GM18502 (cell line): Measurements from ENCODE around the gene CACHD1.
"Not testable (repeated sequence)": the region's sequence is repeated elsewhere in the genome, so short reads cannot be mapped to it uniquely, and the experiment has no call there.

Source experiments
- ATAC-seq: cut with Tn5 transposase; IDR thresholded peaks from one replicate; pipeline ENCODE4 v1.9.1; 2021; ENCODE audit warnings: mild to moderate bottlenecking; ENCODE audit not compliant: unreplicated experiment, poor library complexity

The CACHD1 gene

DNA sequence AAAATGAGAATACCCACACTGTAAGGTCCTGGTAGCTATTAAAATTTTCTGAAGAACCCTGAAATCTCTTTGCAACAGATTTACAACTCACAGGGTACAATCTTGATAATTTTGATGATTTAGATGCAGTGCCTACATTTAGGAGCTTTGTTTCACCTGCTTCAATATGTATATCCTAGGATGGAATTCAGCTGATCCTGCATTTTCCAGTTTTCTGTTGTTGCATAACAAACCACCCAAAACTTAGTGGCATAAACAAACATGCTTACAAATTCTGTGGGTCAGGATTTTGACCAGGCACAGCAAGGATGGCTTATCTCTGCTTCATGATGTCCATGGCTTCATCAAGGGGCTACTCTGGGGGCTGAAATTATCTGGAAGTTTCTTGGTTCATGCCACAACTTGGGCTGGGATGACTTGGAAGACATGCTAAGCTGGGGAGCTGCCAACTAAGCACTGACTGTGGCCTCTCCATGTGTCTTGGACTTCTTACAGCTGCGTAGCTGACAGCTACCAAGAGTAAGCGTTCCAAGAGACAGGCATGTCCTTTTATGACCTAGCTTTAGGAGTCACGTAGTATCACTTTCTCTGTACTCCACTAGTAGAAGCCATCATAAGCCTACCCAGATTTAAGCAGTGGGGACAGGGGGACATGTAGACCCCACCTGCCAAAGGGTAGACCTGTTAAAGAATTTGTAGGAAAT lies 108.5 kb downstream of the CACHD1 start:
- ATAC-seq = no peak

DNA sequence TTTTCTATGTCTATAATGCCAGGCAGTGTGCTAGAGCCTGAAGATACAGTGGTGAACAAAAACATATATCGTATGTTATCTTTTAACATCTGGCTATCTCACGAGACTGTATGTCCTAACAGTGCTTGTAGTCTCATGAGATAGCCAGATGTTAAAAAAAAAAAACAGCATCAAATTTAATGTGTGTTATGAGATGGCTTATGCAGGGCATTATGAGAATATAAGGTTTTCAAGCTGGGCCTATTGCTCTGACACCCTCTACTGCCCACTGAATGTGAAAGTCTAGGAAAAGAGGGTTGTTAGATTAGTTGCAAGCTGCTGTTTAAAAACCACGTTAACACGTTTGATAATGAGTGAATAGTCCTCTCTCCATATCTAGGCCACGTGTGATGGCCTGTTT lies 109.8 kb downstream of the CACHD1 start:
- no peak for ATAC-seq

DNA sequence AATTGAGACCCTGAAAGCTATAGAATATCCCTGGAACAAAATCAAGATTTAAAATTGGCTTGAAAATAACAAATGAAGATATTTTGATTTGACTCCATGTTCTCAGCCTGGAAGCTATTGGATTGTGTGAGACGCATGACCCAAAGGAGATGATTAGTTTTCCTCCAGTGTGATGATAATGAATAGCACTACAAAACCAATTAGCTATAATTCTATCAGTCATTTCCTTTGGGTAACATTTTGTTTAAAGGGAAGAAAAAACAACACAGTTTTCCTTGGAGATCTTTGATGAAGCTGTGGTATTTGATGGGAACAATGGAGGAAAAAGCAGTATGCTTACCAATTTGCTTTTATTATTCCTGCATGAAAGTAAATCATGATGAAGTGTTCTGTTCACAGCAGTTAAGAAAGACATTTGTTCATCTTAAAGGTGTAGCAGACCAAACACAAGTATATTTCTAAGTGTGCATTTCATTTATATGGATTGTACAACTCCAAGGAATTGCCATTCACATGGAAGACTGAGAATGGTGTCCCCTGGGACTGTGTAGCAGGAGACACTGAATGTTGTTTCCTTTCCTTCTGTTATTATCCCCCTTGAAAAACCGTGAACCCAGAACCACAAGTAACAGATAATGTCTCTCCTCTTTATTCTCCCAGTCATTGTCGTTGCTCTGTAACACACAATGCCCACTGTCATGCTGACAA lies 111.4 kb downstream of the CACHD1 start:
- no peak for ATAC-seq

DNA sequence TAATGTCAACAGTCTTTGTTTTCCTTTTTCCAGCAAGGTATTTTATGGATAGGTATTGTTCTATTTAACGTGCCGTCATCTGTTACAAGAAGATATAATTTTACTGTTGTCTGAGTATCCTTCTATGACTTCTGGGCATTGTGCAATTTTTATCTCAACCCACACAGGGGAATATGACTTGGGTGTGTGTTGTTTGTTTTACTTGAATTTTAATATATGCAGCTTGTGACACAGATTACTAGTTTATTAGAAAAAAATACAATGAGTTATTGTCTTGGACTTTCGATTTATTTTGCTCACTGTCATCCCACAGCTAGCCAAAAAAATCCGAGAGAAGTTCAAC lies 111.9 kb downstream of the CACHD1 start:
- no peak for ATAC-seq

DNA sequence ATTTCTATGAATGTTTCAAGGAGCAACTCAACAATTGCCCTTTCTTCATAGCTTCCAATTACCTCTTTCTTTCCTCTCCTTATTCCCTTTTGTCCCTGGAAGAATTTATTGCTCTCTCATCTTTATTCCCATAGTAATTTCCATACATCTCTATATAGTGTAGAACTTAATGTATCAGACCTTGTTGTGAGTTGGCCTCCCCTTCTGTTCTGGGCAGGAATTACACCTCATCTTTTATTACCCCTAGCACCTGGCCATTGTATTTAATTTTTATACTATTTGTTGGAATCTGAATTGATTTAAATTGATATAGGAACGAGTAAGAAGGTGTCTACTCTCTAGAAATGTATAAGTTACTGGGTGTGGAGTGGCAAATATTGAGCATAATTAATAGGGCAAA lies 114.5 kb downstream of the CACHD1 start:
- ATAC-seq = no peak

DNA sequence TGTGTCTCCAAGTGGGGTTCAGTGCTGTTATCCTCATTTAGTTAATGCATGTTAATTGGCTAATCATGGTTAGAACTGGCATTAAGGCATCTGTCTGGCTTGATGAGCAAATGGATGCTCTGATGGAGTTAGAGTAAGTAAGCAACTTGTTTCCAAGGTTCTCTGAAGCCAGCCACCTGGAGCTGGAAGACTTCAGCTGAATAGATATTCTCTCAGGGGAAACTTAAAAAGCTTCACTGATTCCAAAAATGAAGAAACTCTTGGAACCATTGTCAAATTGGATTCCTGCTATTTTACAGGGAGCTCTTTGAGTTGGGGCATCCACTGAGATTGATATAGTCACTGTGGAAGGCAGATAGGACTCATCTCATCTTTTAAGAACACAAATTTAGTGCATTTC lies 118.9 kb downstream of the CACHD1 start:
- no peak for ATAC-seq

DNA sequence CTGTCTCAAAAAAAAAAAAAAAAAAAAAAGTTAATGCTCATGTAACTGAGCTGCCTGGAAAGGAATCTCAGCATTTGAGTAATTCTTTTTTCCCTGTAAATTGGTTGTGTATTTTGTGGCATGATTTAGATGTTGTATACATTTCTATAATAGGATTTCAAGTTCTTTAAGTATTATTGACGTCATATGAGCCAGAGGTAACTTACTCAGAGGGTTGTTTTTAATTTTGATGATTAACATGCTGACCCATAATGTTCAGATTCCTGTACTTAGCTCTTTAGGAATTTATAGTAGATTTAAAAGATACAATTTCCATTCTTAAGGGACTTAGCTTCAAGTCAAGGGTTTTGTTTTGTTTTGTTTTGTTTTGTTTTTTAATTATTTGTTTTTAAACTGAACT lies 120.4 kb downstream of the CACHD1 start:
- ATAC-seq = no peak

DNA sequence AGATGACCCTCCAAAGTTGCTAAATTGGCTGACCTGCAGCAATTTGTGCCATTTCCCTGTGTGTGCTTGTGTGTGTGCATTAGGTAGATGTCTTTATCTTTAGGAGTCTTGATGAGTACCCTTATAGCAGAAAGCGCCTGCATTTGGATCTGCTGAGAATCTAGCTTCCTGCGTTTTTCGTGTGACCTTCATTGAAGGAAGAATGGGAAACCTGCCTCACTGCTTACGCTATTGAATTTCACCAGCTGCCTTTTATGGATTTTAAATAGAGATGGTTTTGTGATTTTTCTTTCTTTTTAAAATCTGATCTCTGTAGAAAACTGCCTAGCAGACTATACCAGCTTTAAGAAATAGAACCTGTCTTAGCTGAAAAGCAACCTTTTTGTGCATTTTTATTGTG lies 124.5 kb downstream of the CACHD1 start:
- no peak for ATAC-seq

DNA sequence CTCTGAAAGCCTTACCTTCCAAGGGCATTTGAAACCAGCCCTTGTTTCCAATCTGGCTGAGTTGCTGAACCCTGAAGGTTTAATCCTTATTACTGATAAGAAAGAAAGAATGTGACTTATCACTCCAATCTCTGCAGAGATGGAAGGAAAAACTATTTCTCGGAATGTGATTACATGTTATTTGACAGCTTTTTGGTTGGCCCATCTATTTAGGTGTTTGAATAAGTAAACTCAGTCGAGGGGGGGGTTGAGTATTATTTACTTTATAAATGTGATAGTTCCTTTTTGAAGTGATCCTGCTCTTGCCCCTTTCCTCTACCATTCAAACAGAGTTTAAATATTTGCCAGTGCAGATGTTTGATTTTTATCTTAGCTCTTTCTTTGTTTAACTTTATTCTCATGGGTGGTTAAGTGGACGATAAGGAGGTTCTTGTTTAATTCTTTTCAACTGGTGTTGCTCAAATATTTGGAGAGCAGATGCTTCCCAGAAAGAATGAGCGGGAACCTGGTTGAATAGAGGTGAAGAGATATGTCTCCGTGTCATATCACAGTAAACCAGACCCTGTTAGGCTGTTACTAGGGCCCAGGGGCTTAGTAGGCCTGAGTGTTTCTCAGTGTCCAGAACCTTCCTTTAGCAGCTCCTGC lies 126.1 kb downstream of the CACHD1 start:
- no peak for ATAC-seq

DNA sequence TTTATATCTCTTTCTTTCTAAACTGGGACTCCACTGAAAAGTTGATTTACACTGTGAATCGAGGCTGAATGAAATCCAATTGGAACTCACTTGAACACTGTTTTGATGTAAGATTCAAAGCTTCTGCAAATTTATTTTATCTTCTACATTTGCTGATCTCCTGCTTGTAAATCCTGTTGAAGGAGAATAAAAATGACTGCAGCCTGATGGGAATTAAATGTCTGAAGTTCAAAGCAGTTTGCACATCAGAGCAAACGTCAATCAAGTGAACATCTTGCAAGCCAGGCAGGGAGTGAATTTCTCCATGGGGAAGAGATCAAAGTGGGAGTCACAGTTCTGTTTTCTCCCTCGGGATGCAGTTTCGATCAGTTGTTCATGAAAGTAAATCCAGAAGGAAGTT lies 127.2 kb downstream of the CACHD1 start:
- ATAC-seq = no peak

DNA sequence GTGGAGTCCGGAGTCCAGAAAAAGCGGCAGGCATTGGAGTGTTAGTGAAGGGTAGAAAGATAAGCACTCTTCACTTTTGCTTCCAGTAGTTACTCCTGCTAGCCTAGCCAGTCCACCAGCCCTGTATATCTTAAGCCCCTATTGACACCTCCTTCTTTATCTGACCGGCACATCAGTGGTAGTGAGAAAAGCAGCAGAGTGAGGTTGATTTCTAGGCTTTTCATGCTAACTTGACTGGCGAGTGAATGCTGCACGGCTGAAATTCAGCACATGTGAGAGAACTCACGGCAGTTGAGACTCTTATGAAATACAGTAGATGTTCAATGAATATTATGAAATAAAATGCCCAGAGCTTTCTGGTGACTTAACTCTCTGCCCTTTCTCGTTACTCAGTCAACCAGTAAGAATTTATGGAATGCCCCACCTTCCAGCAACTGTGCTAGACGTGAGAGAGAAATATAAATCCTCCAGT lies 128.2 kb downstream of the CACHD1 start:
- no peak for ATAC-seq

DNA sequence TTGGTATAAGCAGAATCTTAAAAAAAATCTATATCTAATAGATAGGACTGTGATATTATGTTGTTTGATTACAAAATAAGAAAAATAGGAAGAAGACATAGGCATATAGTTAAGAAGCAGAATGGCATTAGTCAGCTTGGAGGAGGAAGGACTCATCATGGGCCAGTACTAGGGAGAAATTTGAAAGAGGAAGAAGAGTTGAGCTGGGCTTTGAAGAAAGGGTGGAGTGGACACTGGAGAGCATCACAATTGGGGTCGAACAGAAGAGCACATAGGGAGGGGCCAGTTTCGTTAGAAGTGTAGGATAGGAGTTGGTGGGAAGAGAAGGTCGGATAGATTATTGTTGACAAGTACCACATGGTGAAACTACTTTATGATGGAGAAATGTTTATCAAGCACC lies 129.3 kb downstream of the CACHD1 start:
- ATAC-seq = no peak

DNA sequence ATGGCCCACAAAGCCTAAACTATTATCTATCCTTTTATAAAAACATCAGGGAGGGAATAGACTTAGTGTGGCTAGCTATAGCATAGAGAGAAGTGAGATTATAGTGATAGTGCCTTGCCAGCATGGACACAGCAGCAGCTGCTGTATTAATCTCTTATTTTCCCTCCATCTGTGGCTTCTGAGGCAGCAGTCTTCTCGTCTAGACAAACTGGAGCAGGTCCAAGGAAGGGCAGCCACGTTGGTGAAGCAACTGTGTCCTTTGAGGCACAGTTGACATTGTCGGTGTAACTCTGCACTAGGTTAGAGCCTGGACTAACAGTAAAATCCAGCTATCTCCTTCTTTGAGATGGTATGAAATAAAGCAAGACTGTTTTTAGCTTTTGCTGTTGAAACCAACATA lies 131.3 kb downstream of the CACHD1 start:
- ATAC-seq = no peak

DNA sequence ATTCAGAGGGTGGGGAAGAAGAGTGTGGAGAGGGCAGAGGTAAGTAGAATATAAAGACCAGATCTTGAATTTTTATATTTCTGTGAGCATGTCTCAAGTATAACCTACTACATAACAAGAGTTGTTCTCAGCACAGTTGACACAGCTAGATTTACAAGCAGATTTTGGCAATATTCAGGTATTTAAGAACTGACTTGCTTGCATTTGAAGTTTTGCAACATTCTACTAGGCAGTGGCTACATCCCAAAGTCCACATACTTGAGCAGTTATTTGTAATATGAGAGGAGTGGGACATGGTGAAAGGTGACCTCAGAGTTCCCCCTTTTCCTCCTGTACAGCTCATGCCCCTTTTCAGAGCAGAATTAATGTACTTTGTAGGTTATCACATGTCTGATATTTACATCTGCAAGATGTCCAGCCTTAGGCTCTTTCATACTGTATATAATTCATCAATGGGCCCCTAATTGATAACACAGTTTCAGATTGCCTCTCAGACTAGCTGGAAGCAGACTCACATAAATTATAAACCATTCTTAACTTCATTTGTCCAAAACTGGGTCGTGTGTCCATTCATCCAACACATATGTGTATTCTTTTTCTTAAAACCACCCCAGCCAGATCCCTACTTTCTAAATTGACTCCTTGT lies 138.2 kb downstream of the CACHD1 start:
- ATAC-seq = no peak

DNA sequence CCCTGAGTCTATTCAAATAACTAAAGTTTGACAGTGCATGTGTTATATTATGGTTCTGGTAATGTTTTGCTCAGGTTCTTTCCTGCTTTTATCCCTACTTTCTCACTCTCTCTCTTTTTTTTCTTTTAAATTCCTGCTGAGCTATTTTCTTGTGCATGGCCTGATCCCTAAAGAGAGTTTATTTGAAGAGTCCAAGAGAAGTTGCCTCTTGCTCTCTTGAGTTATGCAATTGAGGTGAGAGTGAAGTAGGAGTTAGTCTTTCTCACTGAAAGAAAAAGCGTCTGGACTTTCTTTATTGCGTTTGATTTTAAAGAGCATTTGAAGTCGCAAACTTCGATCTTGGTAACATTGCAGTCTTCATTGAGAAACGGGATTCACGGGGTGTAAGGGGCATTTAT lies 138.7 kb downstream of the CACHD1 start:
- no peak for ATAC-seq

DNA sequence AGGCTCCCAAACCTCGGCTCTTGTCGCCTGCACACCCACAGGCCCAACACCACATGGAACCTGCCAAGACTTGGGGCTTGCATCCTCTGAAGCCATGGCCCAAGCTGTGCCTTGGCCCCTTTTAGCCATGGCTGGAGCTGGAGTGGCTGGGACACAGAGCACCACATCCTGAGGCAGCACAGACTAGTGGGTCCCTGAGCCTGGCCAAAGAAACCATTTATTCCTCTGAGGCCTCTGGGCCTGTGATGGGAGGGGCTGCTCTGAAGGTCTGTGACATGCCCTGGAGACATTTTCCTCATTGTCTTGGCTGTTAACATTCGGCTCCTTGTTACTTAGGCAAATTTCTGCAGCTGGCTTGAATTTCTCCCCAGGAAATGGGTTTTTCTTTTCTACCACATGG lies 141.0 kb downstream of the CACHD1 start:
- not testable (repeated sequence) for ATAC-seq

DNA sequence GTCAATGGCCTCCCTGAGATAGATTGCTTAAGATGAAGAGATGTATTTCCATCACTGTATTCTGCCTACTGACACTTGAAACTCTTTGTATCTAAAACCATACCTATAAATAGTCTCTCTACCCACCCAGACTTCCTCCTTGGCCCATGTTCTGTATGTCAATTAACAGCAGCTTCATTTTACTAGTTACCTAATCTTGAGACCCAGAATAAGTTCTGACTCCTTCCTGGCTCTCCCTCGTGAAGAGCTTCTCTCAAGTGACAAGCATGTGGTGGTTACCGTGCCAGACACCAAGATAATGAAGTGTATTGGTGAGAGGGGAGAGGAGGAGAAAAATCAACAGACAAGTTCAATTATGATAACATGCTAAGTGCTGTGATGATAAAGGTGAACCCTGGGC lies 146.1 kb downstream of the CACHD1 start:
- ATAC-seq = no peak

DNA sequence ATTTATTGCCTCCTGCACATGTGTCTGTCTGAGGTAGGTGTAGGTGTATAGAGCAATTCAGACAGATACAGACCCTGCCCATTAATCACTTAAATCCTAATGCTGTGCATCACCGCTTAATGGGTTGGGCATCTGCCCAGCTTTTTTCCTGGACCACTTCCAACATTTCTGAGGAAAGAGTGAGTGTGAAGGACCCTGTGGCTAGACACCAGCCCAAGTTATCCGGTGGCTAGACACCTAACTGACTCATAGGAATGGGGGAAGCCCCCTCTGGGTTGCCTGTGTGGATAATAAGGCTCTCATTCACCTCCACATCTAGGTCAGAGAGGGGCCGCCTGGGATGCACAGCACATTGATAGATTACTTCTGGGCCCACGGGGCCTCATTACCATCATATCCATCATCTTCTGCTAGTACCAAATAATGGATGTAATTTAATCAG lies 153.8 kb downstream of the CACHD1 start:
- ATAC-seq = no peak

DNA sequence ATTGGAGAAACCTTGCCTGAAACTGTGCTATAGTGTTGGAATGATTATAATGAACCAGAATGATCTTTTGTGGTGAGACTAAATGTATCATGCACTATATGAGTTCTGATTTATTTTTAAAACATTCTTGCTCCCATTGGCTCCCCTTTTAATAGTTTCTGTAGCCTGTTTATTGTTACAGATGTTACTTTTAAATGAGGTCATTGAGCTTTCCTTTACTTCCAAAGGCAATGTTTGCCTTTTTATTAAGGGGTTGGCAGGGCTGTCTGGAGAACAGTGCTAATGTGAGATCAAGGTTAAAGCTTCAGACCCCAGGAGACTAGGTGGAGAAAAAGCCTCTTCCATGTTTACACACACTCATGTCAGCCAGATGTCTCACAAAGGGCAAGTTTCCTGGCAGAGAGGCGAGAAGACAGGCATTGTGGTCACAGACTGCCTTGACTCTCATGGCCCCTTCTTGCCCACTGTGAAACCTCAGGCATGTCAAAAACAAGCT lies 154.3 kb downstream of the CACHD1 start:
- no peak for ATAC-seq

DNA sequence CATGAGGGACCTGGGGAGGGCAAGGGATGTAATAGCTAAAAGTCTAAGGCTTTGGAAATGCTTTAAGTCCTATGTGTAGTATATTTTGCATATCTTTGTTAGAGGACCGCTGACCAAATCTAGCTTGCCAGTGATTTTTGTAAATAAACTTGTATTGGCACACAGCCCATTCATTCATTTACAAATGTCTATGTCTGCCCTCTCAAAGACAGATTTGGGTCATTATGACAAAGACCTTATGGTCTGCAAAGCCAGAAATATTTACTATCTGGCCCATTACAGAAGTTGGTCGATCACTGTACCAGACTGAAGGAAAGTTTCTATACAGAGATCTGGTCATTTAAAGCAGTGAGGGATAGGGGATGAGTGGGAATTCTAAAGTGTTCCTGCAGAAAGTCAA lies 154.9 kb downstream of the CACHD1 start:
- no peak for ATAC-seq

DNA sequence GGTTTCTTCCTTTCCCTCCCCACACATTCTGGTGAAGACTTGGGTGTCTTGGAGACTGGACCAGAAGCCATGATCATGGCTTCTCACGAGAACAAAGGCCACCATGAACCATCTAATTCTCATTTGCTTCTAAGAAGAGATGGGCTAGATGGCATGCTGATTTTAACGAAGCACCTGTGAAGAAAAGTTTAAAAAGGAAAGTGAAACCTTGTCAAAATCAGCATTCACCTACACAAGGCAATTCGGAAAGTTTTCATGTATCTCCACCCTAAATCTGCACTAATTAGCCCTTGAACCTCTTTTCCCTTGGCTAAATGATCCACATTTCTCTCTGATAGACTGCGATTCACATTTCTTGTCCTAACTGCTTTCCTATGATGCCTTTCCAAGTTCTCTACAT lies 160.7 kb downstream of the CACHD1 start:
- no peak for ATAC-seq
